Activated T-helper 1 cell treated with anti-CD3 and anti-CD28 coated beads, Interleukin-12 subunit alpha, Interleukin-12 subunit beta, Interleukin-2, Interleukin-4 antibody, amounts not matched to agents 30 ng/mL and 10 ng/mL and 1 ng/mL, durations not matched to agents 14 hours and 24 hours and 36 hours (primary cell): ENCODE results near the gene SPAG16. TPM values are rescaled to one million over a fixed set of nuclear protein-coding genes. Genes with fewer than 3 reads are reported as not detected.

Experiments
- DNase-seq: peaks from one replicate; pipeline ENCODE4 v3.0.0; 2021; ENCODE audit warnings: low spot score
- H3K27ac Mint-ChIP-seq: one replicate; pipeline ENCODE4 v1.8.0; 2021; ENCODE audit warnings: mild to moderate bottlenecking, mixed read lengths
- H3K27me3 Mint-ChIP-seq: one replicate; pipeline ENCODE4 v1.8.0; 2022; ENCODE audit warnings: mild to moderate bottlenecking, moderate library complexity, mixed read lengths; ENCODE audit not compliant: insufficient read depth
- H3K36me3 Mint-ChIP-seq: one replicate; pipeline ENCODE4 v1.8.0; 2021; ENCODE audit warnings: low read depth, mixed read lengths
- H3K4me1 Mint-ChIP-seq: one replicate; pipeline ENCODE4 v1.8.0; 2021; ENCODE audit warnings: low read depth, mixed read lengths
- H3K4me3 Mint-ChIP-seq: one replicate; pipeline ENCODE4 v1.8.0; 2021; ENCODE audit warnings: mild to moderate bottlenecking, moderate library complexity, mixed read lengths
- H3K9me3 Mint-ChIP-seq: one replicate; pipeline ENCODE4 v1.8.0; 2021; ENCODE audit warnings: mixed read lengths
- intact Hi-C: fragments of 100-400 bp; cut with micrococcal nuclease; formaldehyde crosslinking; loops from one replicate; pipeline ENCODE4 v1.15.1; 2024
- total RNA-seq: library from RNA; stranded (reverse); gene quantifications from 2 replicates; pipeline ENCODE4 v1.2.3, GENCODE V29; 2022

SPAG16 gene
- total RNA-seq, 1 donor from 2014 or later: 7.3 TPM

DNA sequence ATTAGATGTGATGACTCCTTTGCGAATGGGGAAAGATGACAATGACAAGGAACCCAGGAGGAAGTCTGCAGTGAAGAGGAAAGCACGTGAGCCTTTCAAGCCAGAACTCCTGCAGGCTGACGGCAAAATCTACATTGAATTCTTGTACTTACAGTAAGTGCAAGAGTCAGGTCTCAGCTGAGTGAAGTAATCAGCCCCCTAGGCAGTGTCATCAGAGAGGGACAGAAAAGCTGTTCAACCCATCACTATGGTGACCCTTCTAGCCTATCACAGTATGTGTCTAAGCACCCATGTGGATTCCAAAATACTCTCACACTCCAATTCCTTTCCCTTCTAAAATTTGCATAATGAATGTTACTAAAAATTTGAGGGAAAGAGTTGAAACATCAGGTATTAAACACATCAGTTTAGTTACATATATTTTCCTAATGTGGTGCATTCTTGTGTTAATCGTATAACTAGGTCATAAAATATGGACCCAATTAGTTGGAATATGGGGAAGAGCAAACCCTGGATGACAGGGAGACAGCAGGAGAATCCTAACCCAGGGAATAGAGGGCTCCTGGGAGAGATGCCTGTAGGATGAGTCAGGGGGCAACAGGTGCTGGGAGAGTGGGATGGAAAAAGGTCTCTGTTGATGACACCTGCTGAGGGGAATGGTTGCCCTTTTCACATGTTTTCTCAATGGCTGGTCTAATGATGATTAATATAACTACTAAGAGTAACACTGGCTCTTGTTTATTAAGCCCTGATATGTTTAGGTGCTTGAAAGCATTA lies 1166.0 kb downstream of the SPAG16 start:
- no peaks in the 10 kb centered on the region for H3K9me3 Mint-ChIP-seq
- no peak overlapping the region for H3K4me3 Mint-ChIP-seq
- intact Hi-C loops: no loop called here
- H3K4me1 Mint-ChIP-seq: no peaks in the 10 kb centered on the region
- no peak overlapping the region for H3K27ac Mint-ChIP-seq
- no peak for DNase-seq
- no peaks in the 10 kb centered on the region for H3K36me3 Mint-ChIP-seq
- H3K27me3 Mint-ChIP-seq: no peaks in the 10 kb centered on the region

DNA sequence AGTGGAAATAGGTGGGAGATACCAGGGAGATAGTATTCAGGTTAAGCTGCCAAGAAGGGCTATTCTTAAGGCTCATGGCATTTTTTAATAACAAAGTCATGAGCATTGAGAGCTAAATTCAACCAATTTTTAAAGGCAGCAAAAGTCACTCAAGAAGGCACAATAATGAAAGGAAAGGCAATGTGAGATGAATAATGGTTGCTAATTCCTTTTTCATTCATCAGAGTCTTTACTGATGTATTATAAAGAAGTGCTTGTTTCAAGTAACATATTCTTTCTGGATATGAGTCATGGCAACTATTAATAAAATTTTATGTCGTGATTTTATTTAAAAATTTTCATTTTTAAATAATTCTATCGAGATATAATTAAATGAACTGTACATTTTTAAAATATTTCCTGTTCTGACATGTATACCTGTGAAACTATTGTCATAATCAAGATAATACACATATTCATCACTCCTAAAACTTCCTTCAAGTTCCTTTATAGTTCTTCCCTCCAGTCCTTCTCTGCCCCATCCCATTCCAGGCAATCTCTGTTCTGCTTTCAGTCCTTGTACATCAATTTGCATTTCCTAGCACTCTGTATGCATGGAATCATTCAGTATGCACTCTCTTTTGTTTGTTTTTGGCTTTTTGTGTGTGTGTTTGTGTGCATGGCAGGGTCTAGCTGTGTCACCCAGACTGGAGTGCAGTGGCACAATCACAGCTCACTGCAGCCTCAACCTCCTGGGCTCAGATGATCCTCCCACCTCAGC lies 1167.4 kb downstream of the SPAG16 start:
- Mint-ChIP-seq H3K36me3 (no peaks in the 10 kb centered on the region), H3K9me3 (no peaks in the 10 kb centered on the region), H3K4me1 (no peaks in the 10 kb centered on the region), H3K27me3 (no peaks in the 10 kb centered on the region), H3K4me3 (no peak overlapping the region), H3K27ac (no peak overlapping the region)
- intact Hi-C loops: no loop called here
- no peak for DNase-seq

Other genes with a start within 250 kb of the SPAG16 start
- 2.8 and 3.2 TPM in 2 replicates for gene IKZF2, start 132.9 kb upstream of the SPAG16 start, total RNA-seq